Measurements from ENCODE around the gene FBXL14.
A peak's percentile ranks its signal among the peaks of the same experiment; 100 is the strongest.

FBXL14 gene

DNA sequence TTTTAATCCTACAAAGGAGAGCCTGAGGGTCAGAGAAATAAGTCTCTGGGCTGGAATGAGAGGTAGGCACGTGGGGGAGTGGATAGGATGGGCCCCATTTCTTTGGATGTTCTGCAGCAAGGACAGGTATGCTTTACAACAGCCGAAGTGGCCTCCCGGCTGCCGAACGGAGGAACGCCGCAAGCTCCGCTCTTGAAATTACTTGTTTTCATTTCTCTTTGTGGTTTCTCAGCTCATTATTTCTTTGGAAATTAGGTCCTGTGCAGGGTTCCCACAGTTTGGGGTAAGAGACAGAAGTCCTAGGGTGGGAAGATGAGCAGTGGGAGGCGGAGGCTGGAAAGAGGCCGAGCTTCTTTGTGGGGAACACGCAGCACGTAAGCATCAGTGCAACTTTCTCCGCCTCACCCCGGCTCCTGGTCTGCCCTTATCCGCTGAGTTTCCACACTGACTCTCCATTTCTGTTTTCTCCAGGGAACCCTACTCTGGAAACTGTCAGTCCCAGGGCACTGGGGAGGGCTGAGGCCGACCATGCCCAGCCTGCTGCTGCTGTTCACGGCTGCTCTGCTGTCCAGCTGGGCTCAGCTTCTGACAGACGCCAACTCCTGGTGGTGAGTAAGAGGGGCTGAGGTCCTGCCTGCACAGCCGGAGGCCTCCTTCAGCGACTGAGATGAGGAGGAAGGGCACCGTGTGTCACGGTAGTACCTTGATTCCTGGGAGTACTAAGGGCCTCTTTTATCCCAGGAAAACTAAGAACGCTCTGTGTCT lies 36.6 kb upstream of the FBXL14 start:
- H3K4me3 ChIP-seq (ENCODE audit: low read depth, low read length) = no peak overlapping the region
- TF ChIP-seq CTCF (IDR thresholded peaks at IDR 0.05; ENCODE audit: insufficient read depth, low read depth, low read length, missing control alignments) = no peak
- no peak for DNase-seq (ENCODE audit: low read depth)

DNA sequence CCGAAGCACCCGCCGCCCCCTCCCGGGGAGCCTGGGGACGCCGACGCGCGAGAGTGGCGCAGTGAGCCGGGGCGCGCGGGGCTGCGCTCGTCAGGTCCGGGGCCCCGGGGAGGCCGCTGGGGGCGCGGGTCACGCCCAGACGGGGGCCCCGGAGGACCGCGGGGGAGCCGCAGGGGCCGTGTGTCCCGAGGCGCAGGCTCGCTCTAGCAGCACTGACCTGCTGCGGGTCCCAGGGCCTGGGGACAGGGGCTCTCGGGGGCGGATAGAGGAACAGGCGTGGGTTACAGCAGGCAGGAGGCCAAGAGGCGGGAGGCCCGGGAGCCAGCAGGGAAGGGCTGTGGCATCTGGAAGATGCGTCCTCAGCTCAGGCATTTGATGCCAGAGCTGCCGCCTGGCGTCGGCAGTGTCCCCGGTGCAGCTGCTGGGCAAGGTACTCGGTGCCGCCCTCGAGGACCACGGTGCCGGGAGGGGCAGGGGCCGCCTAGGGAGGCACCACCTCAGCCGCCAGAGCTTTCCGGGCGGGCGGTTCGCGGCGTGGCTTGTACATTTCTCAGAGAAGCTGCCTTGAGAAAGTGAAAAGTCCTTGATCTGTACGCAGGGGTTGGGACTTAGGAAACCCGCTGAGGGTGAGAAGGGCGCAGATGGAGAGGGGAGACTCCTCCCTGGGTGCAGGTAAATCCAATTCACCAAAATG lies 35.9 kb upstream of the FBXL14 start:
- H3K4me3 ChIP-seq (ENCODE audit: low read depth, low read length) = peak overlapping the region; percentile 47
- DNase-seq (ENCODE audit: low read depth) = no peak

DNA sequence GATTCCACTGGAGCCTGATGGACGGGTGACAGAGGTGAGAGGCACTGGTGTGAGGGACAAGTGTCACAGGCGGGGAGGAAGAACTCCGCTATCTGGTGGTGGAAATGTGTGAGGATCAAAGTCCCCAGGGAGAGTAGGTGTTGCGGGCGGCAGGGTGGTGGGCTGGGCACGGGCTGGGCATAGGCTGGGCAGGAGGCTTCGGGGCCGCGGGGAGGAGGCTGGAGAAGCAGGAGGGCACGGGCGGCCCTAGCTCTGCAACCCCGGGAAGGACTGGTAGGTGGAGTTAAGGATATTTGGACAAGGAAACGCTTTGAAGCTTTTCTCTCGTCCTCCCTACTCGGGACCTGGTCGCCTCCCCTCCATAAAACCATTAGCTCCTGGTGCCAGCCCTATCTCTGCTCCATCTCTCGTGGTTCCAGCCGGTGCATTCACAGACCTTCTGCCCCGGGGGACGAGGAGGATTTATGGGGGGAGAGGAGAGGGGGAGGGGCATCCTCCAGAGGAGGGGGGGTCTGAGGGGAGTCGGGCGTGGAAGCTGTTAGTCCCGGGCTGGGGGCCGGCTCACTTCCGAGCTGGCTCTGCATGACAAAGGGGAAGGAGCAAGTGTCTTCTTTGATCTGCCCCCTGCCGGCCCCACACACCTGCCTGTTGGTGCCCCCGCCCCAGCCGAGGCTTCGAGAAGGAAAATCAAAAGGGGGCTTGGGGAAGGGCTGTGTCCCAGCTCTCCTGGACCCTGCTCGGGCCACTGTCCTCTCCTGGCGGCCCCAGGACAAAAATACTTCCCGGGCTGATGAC lies 35.2 kb upstream of the FBXL14 start:
- peak overlapping the region; percentile 47 for H3K4me3 ChIP-seq (ENCODE audit: low read depth, low read length)
- peak; percentile 14 for TF ChIP-seq CTCF (IDR thresholded peaks at IDR 0.05; ENCODE audit: insufficient read depth, low read depth, low read length, missing control alignments)
- DNase-seq (ENCODE audit: low read depth) = no peak

More for the DNA sequence above, 35.9 kb upstream of the FBXL14 start:
- no peak for TF ChIP-seq CTCF (IDR thresholded peaks at IDR 0.05; ENCODE audit: insufficient read depth, low read depth, low read length, missing control alignments)

GRCh38 chr12:1628666-1629337 lies 34.4 kb upstream of the FBXL14 start, which contains the start of gene WNT5B:
TSS of gene WNT5B (plus strand) at chr12:1629231. CDS start at chr12:1631355, 2,124 bp downstream.
- no peak for TF ChIP-seq CTCF (IDR thresholded peaks at IDR 0.05; ENCODE audit: insufficient read depth, low read depth, low read length, missing control alignments)
- H3K4me3 ChIP-seq (ENCODE audit: low read depth, low read length) = peak within 1 kb of the TSS; percentile 47
- no peak for DNase-seq (ENCODE audit: low read depth)

DNA sequence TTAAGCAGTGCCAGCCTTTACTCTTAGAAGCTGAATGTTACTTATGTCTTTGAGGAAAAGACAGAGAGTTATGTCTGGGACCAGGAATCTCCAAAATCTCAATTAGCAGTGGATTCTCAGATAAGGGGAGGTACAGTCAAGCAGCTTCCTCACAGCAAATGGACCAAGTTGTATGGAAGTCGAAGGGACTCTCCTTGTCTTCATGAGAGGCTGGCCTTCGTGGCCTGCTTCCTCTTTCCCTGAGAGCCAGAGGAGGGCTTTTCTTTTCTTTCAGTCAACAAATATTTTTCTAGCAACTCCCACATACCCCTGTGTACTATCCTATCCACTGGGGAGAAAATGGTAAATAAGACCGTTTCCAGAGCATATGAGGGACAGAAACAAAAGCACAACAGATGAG lies 28.0 kb upstream of the FBXL14 start:
- no peak overlapping the region for H3K4me3 ChIP-seq (ENCODE audit: low read depth, low read length)
- TF ChIP-seq CTCF (IDR thresholded peaks at IDR 0.05; ENCODE audit: insufficient read depth, low read depth, low read length, missing control alignments) = no peak
- DNase-seq (ENCODE audit: low read depth) = no peak

DNA sequence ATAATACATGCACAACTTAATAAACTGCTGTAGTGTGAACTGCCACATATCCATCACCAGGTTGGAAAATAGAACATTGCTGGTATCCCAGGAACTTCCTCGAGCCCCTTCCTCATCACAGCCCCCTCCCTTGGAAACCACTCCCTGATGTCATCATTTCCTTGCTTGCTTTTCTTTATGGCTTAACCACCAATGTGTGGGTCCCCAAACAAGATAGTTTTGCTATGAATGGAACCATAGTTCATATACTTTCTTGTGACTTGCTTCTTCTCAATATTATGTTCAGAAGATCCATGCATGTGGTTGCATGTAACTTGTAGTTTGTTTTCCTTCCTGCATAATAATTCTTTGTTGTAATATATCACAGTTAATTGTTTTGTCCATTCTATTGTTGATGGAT lies 25.7 kb upstream of the FBXL14 start:
- H3K4me3 ChIP-seq (ENCODE audit: low read depth, low read length) = no peak overlapping the region
- TF ChIP-seq CTCF (IDR thresholded peaks at IDR 0.05; ENCODE audit: insufficient read depth, low read depth, low read length, missing control alignments) = no peak
- no peak for DNase-seq (ENCODE audit: low read depth)
